HEK293 (cell line): ENCODE measurements around the gene FIBP.

ENCODE experiments used
- HIC1 ChIP-seq: fragments of 450-650 bp; formaldehyde crosslinking; IDR thresholded peaks from 2 replicates; pipeline ENCODE4 v1.5.1; 2016; ENCODE audit warnings: missing biosample characterization, missing genetic modification characterization
- KLF8 ChIP-seq: fragments of 450-650 bp; formaldehyde crosslinking; IDR thresholded peaks from 2 replicates; pipeline ENCODE4 v1.5.1; 2016; ENCODE audit warnings: missing biosample characterization, missing genetic modification characterization
- OSR2 ChIP-seq: fragments of 450-650 bp; formaldehyde crosslinking; IDR thresholded peaks from 2 replicates; pipeline ENCODE4 v1.5.1; 2016; ENCODE audit warnings: missing biosample characterization, missing genetic modification characterization
- SP2 ChIP-seq: fragments of 450-650 bp; formaldehyde crosslinking; IDR thresholded peaks from 2 replicates; pipeline ENCODE4 v1.5.1; 2016; ENCODE audit warnings: missing biosample characterization, missing genetic modification characterization
- YY1 ChIP-seq: fragments of 450-650 bp; formaldehyde crosslinking; IDR thresholded peaks from 2 replicates; pipeline ENCODE4 v1.5.1; 2018; ENCODE audit warnings: missing biosample characterization, missing genetic modification characterization
- ZBTB44 ChIP-seq: fragments of 450-650 bp; IDR thresholded peaks from 2 replicates; pipeline ENCODE4 v1.5.1; 2018; ENCODE audit warnings: missing biosample characterization, mild to moderate bottlenecking, missing genetic modification characterization
- ZBTB8A ChIP-seq: fragments of 450-650 bp; formaldehyde crosslinking; IDR thresholded peaks from 2 replicates; pipeline ENCODE4 v1.5.1; 2016; ENCODE audit warnings: missing biosample characterization, missing genetic modification characterization
- ZFHX2 ChIP-seq: fragments of 450-650 bp; formaldehyde crosslinking; conservative IDR thresholded peaks from 2 replicates; pipeline ENCODE4 v1.5.1; 2016; ENCODE audit warnings: missing biosample characterization, missing genetic modification characterization
- ZNF324 ChIP-seq: fragments of 450-650 bp; formaldehyde crosslinking; IDR thresholded peaks from 2 replicates; pipeline ENCODE4 v1.5.1; 2016; ENCODE audit warnings: missing biosample characterization, missing genetic modification characterization
- ZNF335 ChIP-seq: fragments of 450-650 bp; formaldehyde crosslinking; conservative IDR thresholded peaks from 2 replicates; pipeline ENCODE4 v1.5.1; 2016; ENCODE audit warnings: missing biosample characterization, missing genetic modification characterization
- ZNF341 ChIP-seq: fragments of 450-650 bp; formaldehyde crosslinking; IDR thresholded peaks from 2 replicates; pipeline ENCODE4; 2016; ENCODE audit warnings: low read depth, missing biosample characterization, missing genetic modification characterization
- ZNF391 ChIP-seq: fragments of 450-650 bp; formaldehyde crosslinking; IDR thresholded peaks from 2 replicates; pipeline ENCODE4 v1.5.1; 2016; ENCODE audit warnings: low read depth, missing biosample characterization, missing genetic modification characterization, borderline replicate concordance
- ZNF549 ChIP-seq: fragments of 450-650 bp; IDR thresholded peaks from 2 replicates; pipeline ENCODE4 v1.5.1; 2018; ENCODE audit warnings: missing biosample characterization, missing genetic modification characterization, mild to moderate bottlenecking, inconsistent platforms, moderate library complexity
- ZNF596 ChIP-seq: fragments of 450-650 bp; IDR thresholded peaks from 2 replicates; pipeline ENCODE4 v1.5.0; 2018; ENCODE audit warnings: missing biosample characterization, mild to moderate bottlenecking, missing genetic modification characterization, moderate library complexity
- ZNF692 ChIP-seq: fragments of 450-650 bp; formaldehyde crosslinking; IDR thresholded peaks from 2 replicates; pipeline ENCODE4 v1.5.1; 2016; ENCODE audit warnings: missing biosample characterization, missing genetic modification characterization
- ZNF76 ChIP-seq: fragments of 450-650 bp; formaldehyde crosslinking; IDR thresholded peaks from 2 replicates; pipeline ENCODE4; 2016; ENCODE audit warnings: low read depth, missing biosample characterization, missing genetic modification characterization, borderline replicate concordance
- ZNF791 ChIP-seq: fragments of 450-650 bp; formaldehyde crosslinking; IDR thresholded peaks from 2 replicates; pipeline ENCODE4 v1.5.1; 2016; ENCODE audit warnings: missing biosample characterization, missing genetic modification characterization
- ZSCAN30 ChIP-seq: fragments of 450-650 bp; IDR thresholded peaks from 2 replicates; pipeline ENCODE4 v1.5.1; 2018; ENCODE audit warnings: missing biosample characterization, mild to moderate bottlenecking, missing genetic modification characterization, moderate library complexity
- TF ChIP-seq, protein P1 (sequence below): fragments of 450-650 bp; formaldehyde crosslinking; IDR thresholded peaks from 2 replicates; pipeline ENCODE4 v1.5.1; 2016; ENCODE audit warnings: missing biosample characterization, missing genetic modification characterization
- TF ChIP-seq, protein P2 (sequence below): fragments of 450-650 bp; formaldehyde crosslinking; IDR thresholded peaks from 2 replicates; pipeline ENCODE4 v1.5.1; 2016; ENCODE audit warnings: missing biosample characterization, missing genetic modification characterization
- TF ChIP-seq, protein P3 (sequence below): fragments of 450-650 bp; formaldehyde crosslinking; IDR thresholded peaks from 2 replicates; pipeline ENCODE4 v1.5.0; 2017; ENCODE audit warnings: missing biosample characterization, missing genetic modification characterization, borderline replicate concordance
- TF ChIP-seq, protein P4 (sequence below): fragments of 450-650 bp; formaldehyde crosslinking; optimal IDR thresholded peaks from 2 replicates; pipeline ENCODE3; 2016; ENCODE audit warnings: missing biosample characterization, mild to moderate bottlenecking, missing genetic modification characterization

FIBP gene

GRCh38 chr11:65890324-65891218 lies 2.3 kb upstream of the FIBP start, which contains the start of gene CCDC85B (continued):
- TF ChIP-seq, protein P1, sequence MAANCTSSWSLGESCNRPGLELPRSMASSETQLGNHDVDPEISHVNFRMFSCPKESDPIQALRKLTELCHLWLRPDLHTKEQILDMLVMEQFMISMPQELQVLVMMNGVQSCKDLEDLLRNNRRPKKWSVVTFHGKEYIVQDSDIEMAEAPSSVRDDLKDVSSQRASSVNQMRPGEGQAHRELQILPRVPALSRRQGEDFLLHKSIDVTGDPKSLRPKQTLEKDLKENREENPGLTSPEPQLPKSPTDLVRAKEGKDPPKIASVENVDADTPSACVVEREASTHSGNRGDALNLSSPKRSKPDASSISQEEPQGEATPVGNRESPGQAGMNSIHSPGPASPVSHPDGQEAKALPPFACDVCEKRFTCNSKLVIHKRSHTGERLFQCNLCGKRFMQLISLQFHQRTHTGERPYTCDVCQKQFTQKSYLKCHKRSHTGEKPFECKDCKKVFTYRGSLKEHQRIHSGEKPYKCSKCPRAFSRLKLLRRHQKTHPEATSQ (tag by site-specific recombination): peak; percentile 79; the same call in 1 of the 2 replicates
- TF ChIP-seq ZNF596 (no peak), ZNF341 (tag by site-specific recombination) (peak; percentile 69), ZNF692 (tag by site-specific recombination) (0 out of 2 replicates have a peak, but pooled peaks have one; percentile 30), ZNF324 (tag by site-specific recombination) (no peak), KLF8 (tag by site-specific recombination) (peak; percentile 40; the same call in 1 of the 2 replicates), ZNF549 (tag by site-specific recombination) (no peak), OSR2 (tag by site-specific recombination) (peak; percentile 21; the same call in 1 of the 2 replicates), ZNF335 (peak; percentile 60), ZBTB8A (tag by site-specific recombination) (peak; percentile 55), ZNF391 (tag by site-specific recombination) (peak; percentile 57; the same call in 1 of the 2 replicates), HIC1 (tag by site-specific recombination) (peak; percentile 17; the same call in 1 of the 2 replicates), ZNF76 (tag by site-specific recombination) (peak; percentile 36; the same call in 1 of the 2 replicates), ZSCAN30 (tag by site-specific recombination) (peak; percentile 54; the same call in 1 of the 2 replicates), ZBTB44 (tag by site-specific recombination) (peak; percentile 46; the same call in 1 of the 2 replicates), ZNF791 (tag by site-specific recombination) (no peak), SP2 (tag by site-specific recombination) (peak; percentile 90), ZFHX2 (tag by site-specific recombination) (peak; percentile 51), YY1 (peak; percentile 52; the same call in 1 of the 2 replicates)
- TF ChIP-seq, protein P2, sequence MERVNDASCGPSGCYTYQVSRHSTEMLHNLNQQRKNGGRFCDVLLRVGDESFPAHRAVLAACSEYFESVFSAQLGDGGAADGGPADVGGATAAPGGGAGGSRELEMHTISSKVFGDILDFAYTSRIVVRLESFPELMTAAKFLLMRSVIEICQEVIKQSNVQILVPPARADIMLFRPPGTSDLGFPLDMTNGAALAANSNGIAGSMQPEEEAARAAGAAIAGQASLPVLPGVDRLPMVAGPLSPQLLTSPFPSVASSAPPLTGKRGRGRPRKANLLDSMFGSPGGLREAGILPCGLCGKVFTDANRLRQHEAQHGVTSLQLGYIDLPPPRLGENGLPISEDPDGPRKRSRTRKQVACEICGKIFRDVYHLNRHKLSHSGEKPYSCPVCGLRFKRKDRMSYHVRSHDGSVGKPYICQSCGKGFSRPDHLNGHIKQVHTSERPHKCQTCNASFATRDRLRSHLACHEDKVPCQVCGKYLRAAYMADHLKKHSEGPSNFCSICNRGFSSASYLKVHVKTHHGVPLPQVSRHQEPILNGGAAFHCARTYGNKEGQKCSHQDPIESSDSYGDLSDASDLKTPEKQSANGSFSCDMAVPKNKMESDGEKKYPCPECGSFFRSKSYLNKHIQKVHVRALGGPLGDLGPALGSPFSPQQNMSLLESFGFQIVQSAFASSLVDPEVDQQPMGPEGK (tag by site-specific recombination): peak; percentile 58; the same call in 1 of the 2 replicates
- TF ChIP-seq, protein P3, sequence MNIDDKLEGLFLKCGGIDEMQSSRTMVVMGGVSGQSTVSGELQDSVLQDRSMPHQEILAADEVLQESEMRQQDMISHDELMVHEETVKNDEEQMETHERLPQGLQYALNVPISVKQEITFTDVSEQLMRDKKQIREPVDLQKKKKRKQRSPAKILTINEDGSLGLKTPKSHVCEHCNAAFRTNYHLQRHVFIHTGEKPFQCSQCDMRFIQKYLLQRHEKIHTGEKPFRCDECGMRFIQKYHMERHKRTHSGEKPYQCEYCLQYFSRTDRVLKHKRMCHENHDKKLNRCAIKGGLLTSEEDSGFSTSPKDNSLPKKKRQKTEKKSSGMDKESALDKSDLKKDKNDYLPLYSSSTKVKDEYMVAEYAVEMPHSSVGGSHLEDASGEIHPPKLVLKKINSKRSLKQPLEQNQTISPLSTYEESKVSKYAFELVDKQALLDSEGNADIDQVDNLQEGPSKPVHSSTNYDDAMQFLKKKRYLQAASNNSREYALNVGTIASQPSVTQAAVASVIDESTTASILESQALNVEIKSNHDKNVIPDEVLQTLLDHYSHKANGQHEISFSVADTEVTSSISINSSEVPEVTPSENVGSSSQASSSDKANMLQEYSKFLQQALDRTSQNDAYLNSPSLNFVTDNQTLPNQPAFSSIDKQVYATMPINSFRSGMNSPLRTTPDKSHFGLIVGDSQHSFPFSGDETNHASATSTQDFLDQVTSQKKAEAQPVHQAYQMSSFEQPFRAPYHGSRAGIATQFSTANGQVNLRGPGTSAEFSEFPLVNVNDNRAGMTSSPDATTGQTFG (tag by site-specific recombination): no peak
- TF ChIP-seq, protein P4, sequence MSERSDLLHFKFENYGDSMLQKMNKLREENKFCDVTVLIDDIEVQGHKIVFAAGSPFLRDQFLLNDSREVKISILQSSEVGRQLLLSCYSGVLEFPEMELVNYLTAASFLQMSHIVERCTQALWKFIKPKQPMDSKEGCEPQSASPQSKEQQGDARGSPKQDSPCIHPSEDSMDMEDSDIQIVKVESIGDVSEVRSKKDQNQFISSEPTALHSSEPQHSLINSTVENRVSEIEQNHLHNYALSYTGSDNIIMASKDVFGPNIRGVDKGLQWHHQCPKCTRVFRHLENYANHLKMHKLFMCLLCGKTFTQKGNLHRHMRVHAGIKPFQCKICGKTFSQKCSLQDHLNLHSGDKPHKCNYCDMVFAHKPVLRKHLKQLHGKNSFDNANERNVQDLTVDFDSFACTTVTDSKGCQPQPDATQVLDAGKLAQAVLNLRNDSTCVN (tag by site-specific recombination): peak; percentile 90
